ENCODE measurements around the gene RPA1.
"Not testable (repeated sequence)": the region's sequence is repeated elsewhere in the genome, so short reads cannot be mapped to it uniquely, and the experiment has no call there.

RPA1 gene

DNA sequence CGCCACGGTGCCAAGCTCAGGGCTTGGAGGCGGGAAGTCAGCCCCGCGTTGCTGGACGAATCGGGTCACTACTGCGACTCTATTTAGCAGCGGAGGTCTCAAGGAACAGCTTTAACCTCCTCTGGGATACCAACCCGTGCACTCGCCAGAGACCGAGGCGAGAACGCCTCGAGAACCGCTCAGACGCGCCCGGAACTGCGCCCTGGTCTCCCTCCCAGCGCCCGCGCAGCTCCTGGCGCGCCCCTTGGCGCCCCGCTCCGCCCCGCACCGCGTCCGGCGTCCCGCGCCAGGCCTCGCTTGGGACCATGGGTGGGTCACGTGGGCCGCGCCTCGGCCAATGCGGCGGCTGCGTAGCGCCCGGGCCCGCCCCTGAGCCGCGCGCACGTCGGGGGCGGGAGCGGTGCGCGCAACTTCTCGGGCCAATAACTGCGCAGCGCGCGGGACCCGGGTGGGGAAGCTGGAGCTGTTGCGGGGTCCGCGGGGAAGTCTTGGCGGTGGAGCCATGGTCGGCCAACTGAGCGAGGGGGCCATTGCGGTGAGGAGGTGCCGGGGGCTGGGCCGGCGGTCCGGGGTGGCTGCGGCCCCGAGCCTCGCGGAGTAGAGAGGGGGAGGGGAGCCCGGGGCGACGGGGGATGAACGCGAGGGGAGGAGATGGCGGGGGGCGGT, at the start of gene RPA1, which contains the start of gene SMYD4:
Gene RPA1, plus strand, starts transcription at position 414 of the 666 bp plus-strand sequence. Its CDS starts 89 bp downstream, at position 503.
Gene SMYD4, minus strand, starts transcription at position 311 of the 666 bp plus-strand sequence. CDS start 1,908 bp downstream, outside the sequence.
- DNase-seq, result peak; percentile 92

DNA sequence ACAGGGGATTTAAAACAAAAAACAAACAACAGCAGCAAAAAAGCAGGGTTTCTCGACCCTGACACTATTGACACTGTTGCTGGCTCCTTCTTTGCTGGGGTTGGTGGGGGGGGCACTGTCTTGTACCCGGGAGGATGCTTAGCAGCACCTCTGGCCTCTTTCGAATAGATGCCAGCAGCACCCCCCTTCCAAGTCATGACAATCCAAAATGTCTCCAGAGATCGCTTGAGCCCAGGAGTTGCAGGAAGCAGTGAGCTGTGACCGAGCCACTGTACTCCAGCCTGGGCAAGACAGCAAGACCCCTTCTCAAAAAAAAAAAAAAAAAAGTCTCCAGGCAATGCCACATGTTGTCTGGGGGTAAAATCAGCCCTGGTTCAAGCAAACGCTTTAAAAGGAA, 47.6 kb upstream of the RPA1 start:
- no peak for DNase-seq

DNA sequence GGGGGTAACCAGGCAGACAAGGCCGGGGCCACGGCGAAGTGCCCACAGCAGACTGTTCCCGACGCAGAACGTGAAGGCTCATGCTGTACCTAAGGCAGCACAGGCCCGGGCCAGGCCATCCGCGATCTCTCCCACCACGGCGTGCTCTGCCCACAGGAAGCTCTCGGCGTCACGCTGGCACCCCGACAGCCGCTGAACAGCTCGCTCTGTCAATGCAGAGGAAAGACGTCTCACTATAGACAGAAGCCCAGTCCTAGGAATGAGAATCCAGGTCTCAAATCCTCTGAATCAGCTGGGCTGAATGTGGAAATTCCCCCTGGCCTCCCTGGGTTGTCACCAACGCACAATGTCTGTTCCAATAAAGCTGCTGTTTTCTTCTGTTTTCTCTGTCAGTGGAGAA, 46.5 kb upstream of the RPA1 start:
- DNase-seq, result peak; percentile 21

DNA sequence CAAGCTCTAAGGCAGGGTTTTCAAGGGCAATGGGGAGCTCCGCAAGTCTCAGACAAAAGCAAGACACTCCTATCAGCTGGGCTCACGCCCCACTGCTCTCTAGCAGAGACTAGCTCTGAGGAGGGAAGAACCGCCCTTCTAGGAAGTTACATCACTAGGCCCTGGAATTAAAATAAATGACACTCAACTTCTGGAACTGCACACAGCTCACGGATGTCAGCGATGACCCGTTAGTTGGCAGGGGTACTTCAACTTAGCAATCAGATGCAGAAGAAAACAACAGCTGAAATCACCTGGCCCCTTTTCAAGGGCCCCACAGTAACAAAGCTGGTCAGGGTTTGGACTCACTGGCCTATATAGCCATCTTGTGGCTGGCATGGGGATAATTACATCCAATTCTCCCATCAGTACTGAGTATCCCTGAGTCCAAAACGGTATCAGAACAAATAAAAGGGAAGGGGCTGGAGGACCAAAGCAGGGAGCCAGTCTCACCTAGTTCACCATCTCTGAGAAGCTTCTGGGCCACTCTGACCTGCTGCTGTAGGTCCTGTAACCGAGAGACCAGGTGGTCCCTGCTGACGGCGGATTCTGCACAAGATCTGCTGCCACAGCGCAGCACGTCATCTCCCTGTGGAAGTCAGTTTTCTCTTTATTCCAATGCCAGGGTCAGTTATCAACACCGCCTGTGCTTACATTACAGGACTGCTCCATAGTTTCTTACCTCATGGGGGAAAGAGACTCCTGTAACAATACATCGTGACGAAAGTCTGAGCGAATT, 45.8 kb upstream of the RPA1 start:
- DNase-seq, result peak; percentile 84

GRCh38 chr17:1785930-1786329, 43.9 kb upstream of the RPA1 start:
- DNase-seq, result no peak

GRCh38 chr17:1786708-1787107, 43.1 kb upstream of the RPA1 start:
- no peak for DNase-seq

DNA sequence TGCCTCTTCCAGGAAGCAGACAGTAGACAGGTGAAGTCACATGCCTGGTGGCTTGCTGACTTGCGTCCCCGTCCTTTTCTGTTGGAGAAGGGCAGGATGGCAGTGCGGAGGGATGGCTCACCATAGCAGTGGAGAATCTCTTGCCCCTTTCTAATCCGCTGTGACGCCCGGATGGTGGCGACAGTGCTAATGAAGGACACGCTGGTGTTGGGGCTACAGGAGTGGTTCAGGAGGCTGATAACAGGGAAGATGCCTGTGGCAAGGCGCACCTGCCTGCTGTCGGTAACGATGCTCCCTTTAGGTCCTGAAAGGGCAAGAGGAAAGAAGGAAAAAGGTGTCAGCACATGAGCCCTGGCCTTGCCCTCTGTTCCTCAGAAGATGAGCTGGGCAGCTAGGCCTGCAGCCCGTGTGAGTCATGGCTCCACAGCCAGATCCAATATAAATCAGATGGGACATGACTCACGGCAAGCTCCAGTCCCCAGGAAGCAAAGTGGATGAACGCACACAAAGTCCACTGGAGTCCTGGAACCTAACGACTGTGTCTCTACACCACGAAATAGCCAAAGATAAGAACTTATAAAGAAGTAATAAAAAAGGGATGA, 42.4 kb upstream of the RPA1 start:
- DNase-seq, result no peak

DNA sequence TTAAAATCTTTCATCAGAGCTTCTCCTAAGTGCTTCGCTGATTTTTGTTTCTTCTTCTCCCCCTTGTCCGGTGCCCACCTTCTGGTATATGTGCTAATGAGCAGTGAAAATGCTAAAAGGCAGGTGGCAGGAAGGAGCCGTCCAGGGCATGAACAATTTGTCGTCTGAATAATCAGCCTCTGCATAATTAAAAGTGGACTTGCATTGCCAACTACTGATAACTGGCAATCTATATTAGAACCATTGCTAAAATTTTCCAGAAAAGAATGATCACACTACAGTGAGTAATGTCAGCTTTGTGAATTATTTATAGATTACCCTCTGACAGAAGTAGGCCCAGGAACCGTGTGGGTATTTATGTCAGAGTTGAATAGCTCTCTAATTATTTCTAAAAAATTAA, 39.9 kb upstream of the RPA1 start:
- no peak for DNase-seq

DNA sequence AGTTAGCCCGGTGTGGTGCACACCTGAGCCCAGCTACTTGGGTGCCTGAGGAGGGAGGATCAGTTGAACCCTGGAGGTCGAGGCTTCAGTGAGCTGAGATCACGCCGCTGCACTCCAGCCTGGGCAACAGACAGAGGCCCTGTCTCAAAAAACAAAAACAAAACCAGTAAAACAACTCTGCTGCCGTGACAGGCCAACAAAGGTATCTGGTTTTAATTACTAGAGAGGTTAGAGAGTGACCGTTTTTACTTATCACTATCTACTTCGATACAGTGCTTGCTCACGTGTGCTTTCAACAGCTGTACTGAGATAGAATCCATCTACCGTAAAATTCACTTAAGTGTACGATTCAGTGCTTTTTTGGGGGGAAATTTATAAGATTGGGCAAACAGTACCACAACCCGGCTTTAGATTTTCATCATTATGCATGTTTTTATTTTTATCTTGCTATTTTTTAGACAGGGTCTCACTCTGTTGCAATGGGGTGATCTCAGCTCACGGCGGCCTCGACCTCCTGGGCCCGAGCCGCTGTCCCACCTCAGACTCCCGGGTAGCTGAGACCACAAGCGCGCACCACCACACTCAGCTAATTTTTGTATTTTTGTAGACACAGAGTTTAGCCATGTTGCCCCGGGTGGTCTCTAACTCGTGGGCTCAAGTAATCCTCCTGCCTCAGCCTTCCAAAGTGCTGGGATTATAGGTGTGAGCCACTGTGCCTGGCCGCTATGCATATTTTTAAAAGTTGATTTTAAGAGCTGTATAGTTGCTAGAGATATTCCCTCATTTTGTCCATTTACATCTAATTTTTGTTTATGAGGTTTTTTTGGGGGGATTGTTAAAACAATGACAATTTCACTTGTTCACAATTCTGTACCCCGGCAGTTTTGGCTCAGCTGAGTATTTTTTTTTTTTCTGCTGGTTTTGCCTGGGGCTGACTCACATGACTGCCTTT, 37.0 kb upstream of the RPA1 start:
- DNase-seq, result no peak

GRCh38 chr17:1793447-1793806, 36.4 kb upstream of the RPA1 start:
- DNase-seq, result no peak

DNA sequence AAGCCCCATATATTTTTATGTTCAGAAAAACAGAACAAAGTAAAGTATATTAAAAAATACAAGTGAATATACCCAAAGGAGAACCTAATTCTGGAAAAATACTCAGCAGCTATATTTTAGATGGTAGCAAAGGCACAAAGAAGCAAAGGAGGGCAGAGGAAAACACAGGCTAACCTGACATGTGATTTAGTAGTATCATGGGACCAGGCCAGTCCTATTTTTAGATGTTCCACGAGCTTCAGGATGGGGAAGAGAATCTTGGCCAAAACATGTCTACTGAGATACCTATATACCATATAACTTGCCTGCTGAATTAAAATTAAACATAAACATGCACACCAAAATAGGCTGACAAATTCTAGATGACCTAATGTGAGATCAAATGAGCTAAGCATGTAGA, 33.0 kb upstream of the RPA1 start:
- no peak for DNase-seq

- no peak for DNase-seq
These were observed 32.5 kb upstream of the RPA1 start for GRCh38 chr17:1797323-1797722.

DNA sequence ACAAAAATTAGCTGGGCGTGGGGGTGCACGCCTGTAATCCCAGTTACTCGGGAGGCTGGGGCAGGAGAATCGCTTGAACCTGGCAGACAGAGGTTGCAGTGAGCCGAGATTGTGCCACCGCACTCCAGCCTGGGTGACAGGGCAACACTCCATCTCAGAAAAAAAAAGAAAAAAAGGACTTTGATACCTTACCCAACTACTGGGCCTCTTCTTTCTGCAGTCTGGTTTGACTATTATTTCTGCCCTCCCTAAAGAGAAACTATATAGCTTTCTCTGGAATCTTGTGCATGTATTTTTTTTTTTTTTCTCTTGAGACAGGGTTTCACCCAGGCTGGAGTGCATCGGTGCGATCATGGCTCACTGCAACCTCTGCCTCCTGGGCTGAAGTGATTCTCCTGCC, 32.0 kb upstream of the RPA1 start:
- not testable (repeated sequence) for DNase-seq

- no peak for DNase-seq
These were observed 29.6 kb upstream of the RPA1 start for GRCh38 chr17:1800240-1800639.

GRCh38 chr17:1800712-1801111, 29.1 kb upstream of the RPA1 start:
- peak; percentile 26 for DNase-seq

GRCh38 chr17:1802429-1802828, 27.4 kb upstream of the RPA1 start:
- DNase-seq, result no peak

- no peak for DNase-seq
These were observed 26.5 kb upstream of the RPA1 start for GRCh38 chr17:1803280-1803679.

GRCh38 chr17:1807890-1808289, 21.9 kb upstream of the RPA1 start:
- DNase-seq, result no peak

DNA sequence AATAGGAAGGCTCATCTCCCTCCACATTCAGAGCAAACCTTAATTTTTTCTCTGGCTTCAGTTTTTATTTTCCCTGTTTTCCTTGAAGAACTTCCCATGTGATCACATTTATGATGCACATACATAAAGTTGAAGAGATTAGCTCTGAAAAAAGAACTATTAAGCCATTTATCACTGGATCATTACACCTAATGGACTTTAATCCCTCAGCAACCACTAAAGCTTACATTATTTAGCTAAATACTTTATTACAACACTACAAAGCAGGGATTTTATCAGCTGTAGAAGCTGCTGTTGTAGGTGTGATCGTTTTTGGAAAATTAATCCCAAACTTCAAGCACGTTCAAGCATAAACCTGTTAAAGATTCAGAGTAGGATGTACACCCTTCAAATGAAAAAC, 21.2 kb upstream of the RPA1 start:
- DNase-seq, result no peak

- DNase-seq, result not testable (repeated sequence)
These were observed 20.0 kb upstream of the RPA1 start for GRCh38 chr17:1809815-1810214.

GRCh38 chr17:1810450-1811103, 19.2 kb upstream of the RPA1 start:
- DNase-seq, result no peak

DNA sequence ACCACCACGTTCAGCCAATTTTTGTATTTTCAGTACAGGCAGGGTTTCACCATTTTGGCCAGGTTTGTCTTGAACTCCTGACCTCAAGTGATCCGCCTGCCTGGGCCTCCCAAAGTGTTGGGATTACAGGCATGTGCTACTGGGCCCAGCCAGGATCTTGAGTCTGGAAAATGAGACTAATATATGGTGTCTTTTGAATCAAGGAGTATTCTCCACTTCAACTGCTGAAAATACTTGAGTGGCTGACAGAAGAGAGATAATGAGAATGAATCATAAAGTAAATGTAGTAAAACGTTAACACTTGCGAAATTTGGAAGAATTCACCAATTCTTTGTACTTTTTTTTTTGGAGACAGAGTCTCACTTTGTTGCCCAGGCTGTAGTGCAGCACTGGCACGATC, 16.7 kb upstream of the RPA1 start:
- no peak for DNase-seq
